T-helper 2 cell (primary cell): ENCODE results near the gene STAC.
"Not testable (repeated sequence)": the region's sequence is repeated elsewhere in the genome, so short reads cannot be mapped to it uniquely, and the experiment has no call there.

ENCODE experiments used
- DNase-seq, 5 experiments: peaks; one replicate each; pipeline versions ENCODE4 v3.0.0 to v3.0.0-alpha.2; 2012 to 2022

Gene STAC

DNA sequence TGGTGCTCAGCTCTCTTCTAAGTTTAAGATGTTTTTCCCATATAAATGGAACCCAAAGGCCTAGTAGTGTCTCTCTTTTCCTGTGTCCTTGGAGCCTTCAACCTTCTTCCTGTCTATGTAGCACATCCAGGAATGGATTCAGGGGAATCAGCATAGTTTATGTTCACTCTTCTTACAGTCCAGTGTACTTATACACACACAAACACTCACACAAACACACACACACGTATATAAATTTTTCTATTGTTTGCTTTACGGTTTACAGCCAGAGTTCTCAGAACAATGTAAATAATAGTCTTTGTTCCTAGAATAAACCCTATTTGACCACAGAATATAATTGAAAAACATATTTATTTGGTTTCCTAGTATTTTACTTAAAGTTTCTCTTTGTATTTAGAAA lies 36.9 kb downstream of the STAC start:
- DNase-seq: no peak

DNA sequence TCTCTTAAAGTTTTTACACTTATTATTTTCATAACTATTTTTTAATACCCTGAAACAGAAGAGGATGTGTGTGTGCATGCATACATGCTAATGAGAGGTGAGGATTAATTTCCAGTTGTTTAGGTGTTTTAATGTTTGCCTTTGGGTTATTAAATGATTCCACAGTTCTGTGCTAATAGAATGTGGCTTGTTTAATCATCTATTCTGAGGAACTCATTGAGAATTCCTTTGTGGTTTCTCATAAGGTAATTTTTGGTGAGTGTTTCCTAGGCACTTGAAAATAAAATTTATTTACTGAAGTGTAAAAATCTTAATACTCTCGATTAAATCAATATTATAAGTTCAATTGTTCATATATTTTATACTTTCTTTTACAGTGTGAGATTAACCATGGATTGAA lies 38.0 kb downstream of the STAC start:
- DNase-seq: no peak

DNA sequence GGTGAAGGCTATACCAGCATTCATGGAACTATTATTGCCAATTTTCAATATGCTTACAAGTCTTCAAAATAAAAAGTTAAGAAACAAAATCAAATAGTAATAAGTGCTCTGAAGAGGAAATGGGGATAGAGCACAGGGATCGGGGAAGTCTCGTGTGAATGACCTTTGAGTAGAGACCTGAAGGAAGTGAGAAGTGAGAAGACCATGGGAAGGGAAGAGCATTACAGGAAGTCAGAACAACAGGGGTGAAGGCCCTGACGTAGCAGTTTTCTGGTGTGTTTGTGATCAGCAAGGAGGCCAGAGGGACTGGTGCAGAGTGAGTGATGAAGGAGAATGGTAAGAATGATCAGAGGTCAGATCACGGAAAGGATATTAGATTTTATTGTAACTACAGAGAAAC lies 48.1 kb downstream of the STAC start:
- DNase-seq: no peak

DNA sequence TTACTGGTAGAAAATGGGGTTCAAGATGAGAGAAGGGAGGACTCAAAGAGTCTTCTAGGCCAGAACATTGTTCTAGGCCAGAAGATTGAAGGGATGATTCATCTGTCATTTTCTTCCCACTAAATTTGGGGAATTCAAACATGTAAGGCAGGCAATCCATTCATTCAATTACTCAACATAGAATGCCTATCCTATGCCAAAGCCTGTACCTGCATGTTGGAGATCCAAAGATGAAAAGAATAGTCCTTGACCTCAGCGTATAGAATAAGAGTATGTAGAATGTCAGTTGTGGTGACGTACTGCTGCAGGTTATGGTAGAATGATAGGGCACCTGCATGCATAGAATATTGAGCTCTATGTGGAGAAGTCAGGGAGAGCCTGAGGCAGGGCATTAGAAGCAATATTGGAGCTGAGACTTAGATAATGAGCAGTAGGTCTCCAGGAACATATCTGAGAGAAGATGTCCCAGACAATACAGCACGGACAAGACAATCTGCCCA lies 49.7 kb downstream of the STAC start:
- DNase-seq: no peak

DNA sequence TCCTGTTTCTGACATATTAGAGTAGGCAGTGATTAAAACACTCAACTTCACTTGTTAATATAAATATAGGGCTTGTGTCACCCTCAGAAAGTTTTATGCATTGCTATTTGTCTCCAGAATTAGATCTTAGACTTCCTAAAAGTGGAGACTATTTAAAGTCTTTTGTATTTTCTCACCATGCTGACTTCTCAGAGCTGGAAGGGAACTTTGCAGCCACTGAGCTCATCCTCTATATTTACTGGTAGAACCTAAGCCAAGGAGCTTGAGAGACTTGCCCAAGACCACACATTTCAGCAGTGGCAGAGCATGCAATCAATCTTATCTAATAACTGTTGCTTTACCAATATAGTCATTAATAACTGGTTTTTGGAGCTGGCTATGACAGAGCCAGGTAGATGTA lies 53.2 kb downstream of the STAC start:
- no peak for DNase-seq

DNA sequence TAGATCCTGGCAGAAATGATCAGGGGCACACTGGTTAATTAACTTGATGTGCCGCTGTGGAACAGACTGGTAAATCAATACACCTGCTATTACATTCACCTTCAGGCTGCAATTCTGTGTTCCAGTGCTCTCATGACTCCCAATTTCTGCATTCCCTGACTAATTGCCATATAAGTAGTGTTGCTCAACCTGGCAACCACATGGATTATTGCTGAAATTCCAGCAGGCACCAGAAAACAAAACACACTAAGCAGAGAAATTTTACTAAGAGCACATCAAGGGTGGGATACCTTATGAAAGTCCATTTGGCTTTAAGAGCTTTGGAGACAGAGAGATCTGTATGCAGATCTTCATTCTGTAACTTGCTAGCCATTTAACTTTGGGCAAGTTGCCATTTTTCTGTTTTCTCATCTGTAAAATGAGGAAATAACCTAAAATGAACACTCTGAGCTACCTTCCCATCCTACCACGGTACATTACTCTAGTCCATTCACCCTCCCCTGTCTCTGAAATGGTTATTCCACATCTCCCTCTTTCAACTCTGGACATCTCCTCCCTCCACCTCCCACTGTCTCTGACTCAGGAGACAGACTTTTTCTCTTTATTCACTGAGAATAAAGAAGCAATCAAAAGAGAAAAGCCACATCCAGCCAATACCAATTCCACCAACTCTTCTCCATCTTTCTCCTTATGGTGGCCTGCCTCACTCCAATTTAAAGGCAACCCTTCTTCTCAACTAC lies 54.6 kb downstream of the STAC start:
- no peak for DNase-seq

DNA sequence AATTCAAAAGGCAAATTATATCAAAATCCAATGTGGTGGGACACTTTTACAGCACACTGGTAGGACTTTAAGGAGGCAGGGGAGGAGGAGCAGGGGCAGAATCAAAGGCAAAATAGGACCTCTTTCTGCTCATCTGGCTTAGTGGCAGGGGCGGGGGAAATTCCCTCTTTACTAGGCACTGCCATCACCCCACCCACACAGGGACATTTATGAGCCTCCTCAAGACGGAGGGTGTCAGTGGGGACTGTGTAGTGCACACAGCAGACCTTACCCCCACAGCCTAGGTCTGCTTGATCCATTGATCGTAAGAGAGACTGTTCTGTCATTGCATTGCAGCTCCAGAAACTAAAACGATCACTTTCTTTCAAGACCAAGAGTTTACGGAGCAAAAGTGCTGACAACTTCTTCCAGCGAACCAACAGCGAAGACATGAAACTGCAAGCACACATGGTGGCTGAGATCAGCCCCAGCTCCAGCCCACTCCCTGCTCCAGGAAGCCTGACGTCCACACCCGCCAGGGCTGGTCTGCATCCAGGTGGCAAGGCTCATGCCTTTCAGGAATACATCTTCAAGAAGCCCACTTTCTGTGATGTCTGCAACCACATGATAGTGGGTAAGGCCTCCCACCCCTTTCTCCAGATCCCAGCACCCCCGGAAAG lies 62.9 kb downstream of the STAC start:
- no peak for DNase-seq

DNA sequence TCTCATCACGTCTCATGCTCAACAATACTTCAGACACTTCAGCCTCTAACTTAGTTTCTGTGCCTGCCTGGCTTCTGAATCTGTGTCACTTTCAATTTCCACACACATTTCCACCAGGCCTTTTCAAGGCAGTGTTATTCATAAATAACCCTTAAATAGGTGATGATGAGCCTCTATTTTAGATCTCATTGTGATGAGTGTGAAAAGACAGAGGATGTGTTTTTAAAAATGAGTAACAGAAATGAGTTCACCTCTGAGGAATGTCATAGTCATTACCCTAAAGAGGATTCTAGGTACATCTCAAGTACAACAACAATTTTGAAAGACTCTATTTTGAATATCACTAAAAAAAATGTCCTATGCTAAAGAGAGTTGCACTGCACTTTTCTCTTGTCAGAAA lies 64.6 kb downstream of the STAC start:
- DNase-seq: no peak

DNA sequence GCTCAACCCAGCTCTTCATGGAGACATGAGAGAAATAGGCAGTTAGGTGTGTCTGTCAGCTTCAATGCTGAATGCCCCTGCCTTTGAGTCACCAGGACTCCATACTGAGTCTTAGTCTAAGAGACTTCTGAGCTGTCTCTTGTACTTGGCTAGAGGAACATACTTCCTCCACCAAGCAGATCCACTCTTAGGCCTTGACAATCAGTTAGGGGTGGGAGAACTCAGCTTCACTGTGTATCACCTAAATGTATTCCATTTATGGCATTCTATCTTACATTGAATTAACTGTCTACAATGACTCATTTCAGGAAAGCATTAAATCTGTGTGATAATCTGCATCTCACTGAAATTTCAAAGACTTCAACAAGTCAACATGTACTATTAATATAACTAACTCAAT lies 66.0 kb downstream of the STAC start:
- peak in 1 of 5 experiments; percentile 23 for DNase-seq

DNA sequence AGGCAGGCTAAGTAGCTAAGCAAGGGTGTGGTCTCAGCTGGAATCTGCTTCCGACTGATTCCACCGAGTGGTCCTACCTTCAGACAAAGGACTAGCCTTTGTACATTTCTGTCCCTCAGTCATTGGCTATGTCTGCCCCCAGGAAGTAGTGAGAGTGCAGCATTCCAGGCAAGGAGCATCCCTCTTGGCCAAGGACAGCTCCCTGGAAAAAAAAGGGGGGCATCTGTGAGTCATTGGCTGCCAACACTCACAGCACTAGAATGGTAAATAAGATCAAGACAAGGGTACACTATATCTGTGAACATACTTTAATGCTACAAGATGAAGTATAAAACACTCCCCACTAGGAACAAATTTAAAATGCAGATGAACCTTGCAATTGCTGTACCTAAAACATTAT lies 66.8 kb downstream of the STAC start:
- DNase-seq: no peak

DNA sequence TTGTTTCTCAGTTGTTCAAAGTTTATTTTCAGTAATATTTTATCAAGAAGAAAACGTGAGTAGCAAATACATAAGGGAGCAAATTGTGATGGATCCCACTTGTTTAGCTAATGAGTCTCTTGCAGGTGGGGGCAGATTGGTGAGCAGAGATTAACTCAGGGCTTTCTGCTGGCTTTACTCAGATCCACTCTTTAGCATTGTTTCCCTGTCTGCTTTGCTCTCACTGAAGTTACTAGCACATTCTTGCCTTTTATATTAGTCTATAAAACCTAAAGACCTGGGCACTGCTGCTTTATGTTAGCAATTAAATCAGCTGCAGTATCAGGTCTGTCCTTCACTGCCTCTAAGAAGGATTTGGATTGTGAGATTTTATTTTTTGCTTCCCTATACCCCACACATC lies 71.5 kb downstream of the STAC start:
- DNase-seq: no peak

DNA sequence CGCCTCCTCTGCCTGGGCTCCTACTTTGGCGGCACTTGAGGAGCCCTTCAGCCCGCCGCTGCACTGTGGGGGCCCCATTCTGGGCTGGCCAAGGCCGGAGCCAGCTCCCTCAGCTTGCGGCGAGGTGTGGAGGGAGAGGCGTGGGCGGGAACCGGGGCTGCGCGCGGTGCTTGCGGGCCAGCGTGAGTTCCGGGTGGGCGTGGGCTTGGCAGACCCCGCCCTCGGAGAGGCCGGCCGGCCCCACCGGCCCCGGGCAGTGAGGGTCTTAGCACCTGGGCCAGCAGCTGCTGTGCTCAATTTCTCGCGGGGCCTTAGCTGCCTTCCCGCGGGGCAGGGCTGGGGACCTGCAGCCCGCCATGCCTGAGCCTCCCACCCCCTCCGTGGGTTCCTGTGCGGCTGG lies 72.9 kb downstream of the STAC start:
- DNase-seq: not testable (repeated sequence)

DNA sequence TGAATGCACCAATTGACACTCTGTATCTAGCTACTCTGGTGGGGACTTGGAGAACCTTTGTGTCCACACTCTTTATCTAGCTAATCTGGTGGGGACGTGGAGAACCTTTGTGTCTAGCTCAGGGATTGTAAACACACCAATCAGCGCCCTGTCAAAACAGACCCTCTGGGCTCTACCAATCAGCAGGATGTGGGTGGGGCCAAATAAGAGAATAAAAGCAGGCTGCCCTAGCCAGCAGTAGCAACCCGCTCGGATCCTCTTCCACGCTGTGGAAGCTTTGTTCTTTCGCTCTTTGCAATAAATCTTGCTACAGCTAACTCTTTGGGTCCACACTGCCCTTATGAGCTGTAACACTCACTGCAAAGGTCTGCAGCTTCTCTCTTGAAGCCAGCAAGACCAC lies 73.6 kb downstream of the STAC start:
- DNase-seq: not testable (repeated sequence)

DNA sequence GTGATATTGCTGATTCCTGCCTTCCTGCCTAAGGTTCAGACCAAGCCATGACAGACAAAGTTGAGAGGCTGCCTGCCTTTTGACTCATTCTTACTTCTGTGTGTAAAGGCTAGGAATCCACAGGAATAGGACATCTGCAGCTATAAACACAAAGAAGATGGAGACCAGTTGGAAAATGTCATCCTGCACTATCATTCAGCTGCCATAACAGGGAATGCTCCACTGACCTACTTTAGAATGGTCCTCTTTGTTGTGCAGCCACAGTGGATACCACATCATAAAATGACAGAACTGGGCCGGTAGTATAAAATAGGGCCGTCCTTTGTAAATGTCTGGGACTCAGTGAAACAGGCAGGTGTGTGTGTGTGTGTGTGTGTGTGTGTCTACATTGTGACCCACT lies 75.1 kb downstream of the STAC start:
- no peak for DNase-seq

DNA sequence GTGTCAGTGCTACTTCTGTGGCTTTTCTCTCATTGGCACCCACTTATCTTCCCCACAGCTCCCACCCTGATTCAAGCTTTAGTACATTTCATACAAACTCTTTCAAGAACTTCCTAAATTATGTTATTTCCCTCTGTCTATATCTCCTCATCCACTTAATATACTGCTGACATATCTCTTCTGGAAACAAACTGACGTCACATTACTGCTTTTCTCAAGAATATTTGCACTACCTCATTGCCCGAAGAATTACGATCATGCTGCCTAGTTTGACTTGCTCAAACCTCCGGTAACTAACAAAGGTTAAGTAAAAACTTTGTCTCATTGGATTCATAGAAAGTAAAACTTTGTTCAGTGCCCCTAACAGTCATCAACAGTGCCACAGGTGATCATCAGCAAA lies 76.5 kb downstream of the STAC start:
- DNase-seq: no peak

DNA sequence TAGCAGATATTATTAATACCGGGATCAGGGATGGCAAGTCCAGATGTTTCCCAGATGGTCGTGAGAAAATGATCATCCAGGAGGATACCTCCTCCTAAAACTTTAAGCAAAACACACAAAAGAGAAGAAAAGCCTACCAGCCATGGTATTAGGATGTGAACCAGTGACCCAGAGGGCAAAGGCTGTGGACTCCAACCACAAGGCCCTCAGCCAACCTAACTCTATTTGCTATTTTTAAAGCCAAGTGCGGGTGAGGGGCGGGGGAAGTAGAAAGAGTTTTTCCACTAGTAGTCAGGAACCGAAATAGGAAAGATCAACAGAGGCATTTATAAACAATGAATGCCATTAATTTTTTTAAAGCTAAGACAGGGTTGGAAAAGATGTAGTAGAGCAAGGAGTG lies 77.4 kb downstream of the STAC start:
- DNase-seq: no peak

DNA sequence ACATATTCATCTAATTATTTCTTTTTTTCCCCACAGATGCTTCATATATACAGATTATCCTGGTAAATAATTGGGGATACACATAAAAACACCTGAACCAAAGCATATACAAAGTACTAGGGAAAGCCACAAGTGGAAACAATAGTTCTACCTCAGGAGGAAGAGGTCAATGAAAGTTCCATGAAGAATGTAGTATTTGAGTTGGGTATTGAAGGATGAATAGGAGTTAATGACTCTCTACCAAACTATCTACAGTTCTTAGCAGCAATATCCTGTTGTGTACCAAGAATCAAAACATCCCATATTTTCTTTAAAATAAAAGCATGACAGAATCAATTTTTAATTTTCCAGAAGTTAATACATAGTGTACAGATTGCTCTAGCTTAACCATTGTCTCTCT lies 78.9 kb downstream of the STAC start:
- no peak for DNase-seq

DNA sequence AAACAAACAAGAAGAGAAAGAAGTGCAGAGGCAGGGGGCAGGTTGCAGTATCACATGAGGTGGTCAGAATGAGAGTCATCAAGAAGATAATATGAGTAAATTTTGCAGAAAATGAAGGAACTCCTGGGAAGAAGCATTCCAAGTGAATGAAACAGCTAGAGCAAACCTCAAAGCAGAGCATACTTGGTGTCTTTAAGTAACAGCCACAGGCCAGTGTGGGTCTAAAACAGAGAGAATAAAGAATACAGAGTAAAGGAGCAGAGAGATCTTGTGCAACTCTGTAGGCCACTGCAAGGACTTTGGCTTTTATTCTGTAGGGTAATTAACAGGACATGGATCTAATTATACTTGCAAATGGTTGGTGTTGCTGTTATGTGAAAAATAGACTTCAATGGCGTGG lies 81.3 kb downstream of the STAC start:
- DNase-seq: no peak

DNA sequence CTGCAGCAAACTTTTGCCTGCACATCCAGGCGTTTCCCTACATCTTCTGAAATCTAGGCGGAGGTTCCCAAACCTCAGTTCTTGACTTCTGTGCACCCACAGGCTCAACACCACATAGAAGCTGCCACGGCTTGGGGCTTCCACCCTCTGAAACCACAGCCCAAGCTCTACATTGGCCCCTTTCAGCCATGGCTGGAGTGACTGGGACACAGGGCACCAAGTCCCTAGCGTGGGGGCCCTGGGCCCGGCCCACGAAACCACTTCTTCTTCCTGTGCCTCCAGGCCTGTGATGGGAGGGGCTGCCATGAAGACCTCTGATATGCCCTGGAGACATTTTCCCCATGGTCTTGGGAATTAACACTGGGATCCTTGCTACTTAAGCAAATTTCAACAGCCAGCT lies 91.7 kb downstream of the STAC start:
- not testable (repeated sequence) for DNase-seq

DNA sequence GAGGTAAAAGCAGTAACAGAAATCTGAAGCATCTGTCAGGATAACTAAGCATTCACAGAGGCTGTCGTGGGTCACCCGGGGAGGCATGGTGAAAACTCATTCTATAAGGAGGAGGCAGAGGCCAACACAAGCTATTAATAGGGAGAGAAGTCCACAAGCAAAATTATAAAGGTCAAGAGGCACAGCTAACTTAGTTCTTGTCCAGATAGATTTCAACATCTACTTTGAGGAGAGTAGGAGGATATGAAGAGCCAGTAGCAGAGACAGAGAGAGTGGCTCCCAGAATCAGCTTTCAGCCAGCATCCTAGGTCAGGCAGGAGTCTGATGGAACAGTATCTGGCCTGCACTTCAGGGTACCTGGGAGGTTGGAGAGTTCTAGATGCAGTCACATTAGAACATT lies 95.3 kb downstream of the STAC start:
- DNase-seq: no peak

DNA sequence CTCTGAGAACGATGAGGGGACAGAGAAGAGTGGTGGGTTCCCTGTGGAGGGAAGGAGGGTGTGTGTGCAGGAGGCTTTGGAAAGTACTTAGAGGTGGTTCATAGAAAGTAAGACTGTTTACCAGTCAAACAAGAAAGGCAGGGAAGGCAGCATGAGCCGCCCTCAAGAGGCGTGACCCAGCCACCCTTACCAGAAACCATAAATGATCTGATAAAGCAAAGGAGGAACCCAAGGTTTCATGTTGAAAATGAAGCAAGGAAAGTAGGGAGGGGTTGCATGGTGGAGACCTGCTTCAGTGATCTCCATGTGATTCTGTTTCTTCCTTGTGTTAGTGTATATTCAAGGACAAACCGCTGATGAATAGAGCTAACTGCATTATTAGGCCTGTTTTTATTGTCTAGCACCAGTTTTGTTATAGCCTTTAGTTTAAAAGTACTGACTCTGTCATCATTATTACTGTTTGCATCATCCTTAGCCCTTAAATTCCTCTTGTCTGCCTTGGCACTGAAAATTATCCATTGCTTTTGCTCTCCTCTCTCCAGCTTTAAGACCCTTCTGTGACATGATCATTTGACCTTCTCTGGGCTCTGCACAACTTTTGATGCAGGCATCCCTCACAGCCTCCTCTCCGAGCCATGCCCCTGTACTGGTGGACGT lies 96.1 kb downstream of the STAC start:
- DNase-seq: peak in 1 of 5 experiments; percentile 1

DNA sequence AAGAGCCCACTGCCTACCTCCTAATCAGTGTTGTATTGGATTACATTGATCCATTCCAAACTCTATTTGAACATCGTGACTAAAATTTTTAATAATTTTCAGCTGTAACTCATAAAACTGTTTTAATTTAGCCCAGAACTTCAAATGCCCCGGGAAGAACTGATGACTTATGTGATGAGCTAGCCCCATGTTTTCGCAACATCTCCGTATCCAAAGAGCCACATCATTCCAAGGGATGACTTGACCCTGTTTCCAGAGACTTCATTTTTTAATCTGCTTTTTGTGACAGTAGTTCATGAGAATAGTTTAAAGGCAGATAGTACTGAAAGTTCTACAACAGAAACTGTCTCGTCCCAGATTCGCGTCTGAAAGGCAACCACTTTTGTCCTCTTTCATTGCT lies 97.4 kb downstream of the STAC start:
- DNase-seq: no peak

DNA sequence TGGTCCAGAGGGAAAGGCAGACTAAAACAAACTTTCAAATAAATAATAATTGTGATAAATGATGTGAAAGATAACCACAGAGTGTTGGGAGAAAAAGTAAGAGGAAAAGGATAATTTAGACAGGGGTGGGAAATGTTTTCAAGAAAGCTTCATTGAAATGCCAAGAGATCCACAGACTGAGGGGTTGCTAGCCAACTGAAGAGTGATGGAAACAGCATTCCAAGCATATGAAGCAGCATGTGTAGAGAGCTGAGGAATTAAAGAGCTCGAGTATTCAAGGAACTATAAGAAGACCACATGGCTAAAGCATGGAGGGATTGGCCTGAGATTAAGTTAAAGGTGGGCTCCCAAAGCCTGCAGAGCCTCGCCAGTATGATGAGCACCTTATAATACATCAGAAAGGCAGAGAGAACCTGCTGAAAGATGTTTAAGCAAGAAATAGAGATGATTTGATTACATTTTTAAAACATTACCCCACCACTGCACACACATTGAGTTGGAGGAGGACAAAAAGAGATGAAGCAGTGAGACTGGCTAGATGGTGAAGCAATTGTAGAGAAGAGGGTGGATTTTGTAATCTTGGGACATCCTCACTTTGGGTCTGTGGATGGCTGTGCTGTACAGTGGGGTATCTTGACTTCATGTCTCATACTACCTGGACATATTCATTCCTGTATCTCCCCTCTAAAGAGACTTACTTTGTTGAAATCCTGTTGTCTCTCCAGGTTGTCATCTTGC lies 100.8 kb downstream of the STAC start:
- DNase-seq: no peak
